Measurements from ENCODE around the gene PLEKHJ1. TPM values are rescaled to one million over a fixed set of nuclear protein-coding genes. Genes with fewer than 3 reads are reported as not detected.
"Not testable (repeated sequence)": the region's sequence is repeated elsewhere in the genome, so short reads cannot be mapped to it uniquely, and the experiment has no call there.

The PLEKHJ1 gene
- total RNA-seq, 4 donors from 2014 or later, result 36.1 to 78.0 (median 62.9) TPM

DNA sequence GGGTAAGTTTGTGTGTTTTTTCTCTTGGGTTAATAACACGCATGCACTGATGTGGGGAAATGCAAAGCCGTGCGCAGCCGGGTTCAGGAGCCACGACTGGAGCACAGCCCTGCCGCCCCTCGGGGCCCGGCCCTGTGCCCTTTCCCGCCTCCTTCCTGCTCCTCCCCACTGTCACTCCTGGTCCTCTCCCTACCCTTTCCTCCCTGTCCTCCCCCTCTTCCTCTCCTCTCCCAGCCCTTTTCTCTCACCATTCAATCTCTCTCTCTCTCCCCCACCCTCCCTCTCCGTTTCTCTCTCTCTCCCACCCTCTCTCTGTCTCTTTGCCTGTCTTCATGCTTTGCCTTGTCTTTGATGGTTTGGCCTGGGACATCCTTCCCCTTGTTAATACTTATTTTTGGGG lies 27.2 kb downstream of the PLEKHJ1 start:
- peak overlapping the region; percentile 13 for H3K27ac ChIP-seq
- no peaks in the 10 kb centered on the region for H3K9me3 ChIP-seq
- no peak overlapping the region for H3K4me3 ChIP-seq
- TF ChIP-seq EP300 (IDR thresholded peaks at IDR 0.05) (no peak), POLR2AphosphoS5 (IDR thresholded peaks at IDR 0.05) (no peak), POLR2A (IDR thresholded peaks at IDR 0.05) (no peak)
- TF ChIP-seq, protein P1, sequence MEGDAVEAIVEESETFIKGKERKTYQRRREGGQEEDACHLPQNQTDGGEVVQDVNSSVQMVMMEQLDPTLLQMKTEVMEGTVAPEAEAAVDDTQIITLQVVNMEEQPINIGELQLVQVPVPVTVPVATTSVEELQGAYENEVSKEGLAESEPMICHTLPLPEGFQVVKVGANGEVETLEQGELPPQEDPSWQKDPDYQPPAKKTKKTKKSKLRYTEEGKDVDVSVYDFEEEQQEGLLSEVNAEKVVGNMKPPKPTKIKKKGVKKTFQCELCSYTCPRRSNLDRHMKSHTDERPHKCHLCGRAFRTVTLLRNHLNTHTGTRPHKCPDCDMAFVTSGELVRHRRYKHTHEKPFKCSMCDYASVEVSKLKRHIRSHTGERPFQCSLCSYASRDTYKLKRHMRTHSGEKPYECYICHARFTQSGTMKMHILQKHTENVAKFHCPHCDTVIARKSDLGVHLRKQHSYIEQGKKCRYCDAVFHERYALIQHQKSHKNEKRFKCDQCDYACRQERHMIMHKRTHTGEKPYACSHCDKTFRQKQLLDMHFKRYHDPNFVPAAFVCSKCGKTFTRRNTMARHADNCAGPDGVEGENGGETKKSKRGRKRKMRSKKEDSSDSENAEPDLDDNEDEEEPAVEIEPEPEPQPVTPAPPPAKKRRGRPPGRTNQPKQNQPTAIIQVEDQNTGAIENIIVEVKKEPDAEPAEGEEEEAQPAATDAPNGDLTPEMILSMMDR (IDR thresholded peaks at IDR 0.05), result no peak
- H3K27me3 ChIP-seq, result no peaks in the 10 kb centered on the region
- WGBS, result 40% methylated on average over 10 of the region's 10 CpGs
- no peak for DNase-seq (ENCODE audit: low spot score in 2 of 2)
- H3K36me3 ChIP-seq, result peaks cover 47% of the 10 kb centered on the region
- peaks cover 55% of the 10 kb centered on the region for H3K4me1 ChIP-seq

DNA sequence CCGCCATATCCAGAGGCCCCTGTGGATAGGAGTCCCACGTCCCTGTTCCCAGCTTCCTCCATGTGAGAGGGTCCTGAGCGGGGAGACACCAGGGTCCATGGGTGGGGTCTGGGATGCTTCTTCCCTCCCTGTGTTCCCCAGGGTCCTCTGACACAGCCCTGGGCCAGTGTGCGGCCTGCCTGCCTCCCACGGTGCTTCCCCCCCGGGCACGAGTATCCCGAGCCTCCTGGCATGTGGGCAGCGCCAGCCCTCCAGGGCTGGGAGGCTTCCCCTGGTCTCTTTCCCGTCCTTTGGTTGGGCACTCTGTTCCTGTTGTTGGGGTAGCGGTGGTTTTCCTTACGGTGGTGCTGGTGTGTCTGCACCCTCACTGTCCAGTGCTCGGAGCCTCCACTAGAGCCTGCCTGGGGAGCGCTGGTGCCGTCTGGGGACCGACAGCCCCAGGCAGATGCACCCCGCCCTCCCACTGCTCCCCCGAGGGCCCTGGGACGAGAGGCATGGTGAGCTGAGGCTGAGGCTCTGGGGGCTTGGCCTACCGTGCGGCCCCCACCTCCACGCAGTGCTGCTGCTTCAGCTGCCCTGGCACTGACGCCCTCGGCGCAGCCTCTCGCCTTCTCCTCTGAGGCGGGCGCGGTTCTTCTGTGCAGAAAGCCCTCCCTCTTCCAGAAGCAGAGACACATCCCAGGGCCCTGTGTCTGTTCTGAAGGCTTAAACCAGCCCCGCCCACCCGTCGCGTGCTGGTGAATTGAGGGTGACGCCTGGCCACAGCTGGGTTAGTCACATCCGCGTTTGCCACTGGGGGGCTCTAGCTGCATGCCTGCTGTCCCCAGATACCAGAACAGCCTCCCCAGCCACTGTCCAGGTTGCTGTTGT lies 27.9 kb downstream of the PLEKHJ1 start:
- TF ChIP-seq POLR2AphosphoS5 (IDR thresholded peaks at IDR 0.05), result peak in 1 of 3 donors; percentile 11
- no peak for TF ChIP-seq EP300 (IDR thresholded peaks at IDR 0.05)
- TF ChIP-seq POLR2A (IDR thresholded peaks at IDR 0.05), result no peak
- TF ChIP-seq, protein P1 (IDR thresholded peaks at IDR 0.05), result peak in 1 of 2 donors; percentile 19
- Histone ChIP-seq H3K36me3 (peaks cover 43% of the 10 kb centered on the region), H3K27ac (peak overlapping the region; percentile 19), H3K9me3 (no peaks in the 10 kb centered on the region), H3K4me3 (no peak overlapping the region), H3K4me1 (peaks cover 55% of the 10 kb centered on the region), H3K27me3 (no peaks in the 10 kb centered on the region)
- WGBS, result 48% methylated on average over 5 of the region's 36 CpGs
- peak; percentile 88 to 90 for DNase-seq (ENCODE audit: low spot score in 2 of 2)

DNA sequence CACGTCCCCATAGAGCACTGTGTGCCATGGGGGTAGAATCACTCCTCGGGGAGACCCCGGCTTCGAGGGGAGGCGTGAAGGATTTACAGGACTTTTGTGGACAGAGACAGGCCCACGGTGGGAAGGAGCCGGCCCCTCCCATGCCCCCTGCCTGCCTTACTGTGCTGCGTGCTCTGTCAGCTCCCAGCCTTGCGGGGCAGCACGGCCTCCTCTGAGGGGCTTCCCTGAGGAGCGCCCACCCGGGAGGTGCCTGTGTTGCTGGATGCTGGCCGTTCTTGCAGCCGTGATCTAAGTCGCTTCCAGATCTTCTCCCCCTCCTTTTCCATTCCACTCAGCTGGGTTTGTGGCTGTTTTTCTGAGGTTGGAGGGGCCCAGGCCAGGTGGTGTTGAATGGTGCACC lies 29.1 kb downstream of the PLEKHJ1 start:
- peaks cover 59% of the 10 kb centered on the region for H3K4me1 ChIP-seq
- no CpG with 5 or more reads among the region's 15 CpGs for WGBS
- H3K27ac ChIP-seq, result no peak overlapping the region
- H3K27me3 ChIP-seq, result no peaks in the 10 kb centered on the region
- TF ChIP-seq POLR2A (IDR thresholded peaks at IDR 0.05) (no peak), POLR2AphosphoS5 (IDR thresholded peaks at IDR 0.05) (no peak)
- H3K36me3 ChIP-seq, result peaks cover 42% of the 10 kb centered on the region
- no peak for DNase-seq (ENCODE audit: low spot score in 2 of 2)
- H3K9me3 ChIP-seq, result no peaks in the 10 kb centered on the region
- no peak overlapping the region for H3K4me3 ChIP-seq

DNA sequence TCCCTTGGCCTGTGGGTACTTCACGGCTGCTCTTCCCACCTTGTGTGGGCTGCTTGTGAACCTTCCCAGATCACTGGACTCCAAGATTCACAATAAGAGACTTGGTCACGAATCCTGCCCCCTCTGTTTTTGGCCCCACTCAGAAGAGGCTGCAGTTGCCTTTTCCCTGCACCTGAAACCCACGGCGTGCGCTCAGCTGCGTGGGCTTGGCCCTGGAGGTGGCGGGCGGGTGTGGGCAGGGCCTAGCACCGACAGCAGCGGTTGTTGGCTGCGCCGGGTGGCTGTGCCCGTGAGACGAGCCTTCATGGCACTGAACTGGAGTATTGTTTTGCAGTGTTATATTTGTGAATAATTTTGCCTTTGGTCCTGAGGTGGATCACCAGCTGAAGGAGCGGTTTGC lies 33.8 kb downstream of the PLEKHJ1 start:
- Histone ChIP-seq H3K4me3 (no peak overlapping the region), H3K27me3 (no peaks in the 10 kb centered on the region), H3K9me3 (no peaks in the 10 kb centered on the region), H3K36me3 (peaks cover 32% of the 10 kb centered on the region), H3K27ac (peak overlapping the region; percentile 57), H3K4me1 (peaks cover 40% of the 10 kb centered on the region)
- 81% methylated on average over 3 of the region's 15 CpGs for WGBS
- TF ChIP-seq POLR2A (IDR thresholded peaks at IDR 0.05) (no peak), EP300 (IDR thresholded peaks at IDR 0.05) (no peak), POLR2AphosphoS5 (IDR thresholded peaks at IDR 0.05) (no peak)
- TF ChIP-seq, protein P1 (IDR thresholded peaks at IDR 0.05), result no peak
- no peak for DNase-seq (ENCODE audit: low spot score in 2 of 2)

DNA sequence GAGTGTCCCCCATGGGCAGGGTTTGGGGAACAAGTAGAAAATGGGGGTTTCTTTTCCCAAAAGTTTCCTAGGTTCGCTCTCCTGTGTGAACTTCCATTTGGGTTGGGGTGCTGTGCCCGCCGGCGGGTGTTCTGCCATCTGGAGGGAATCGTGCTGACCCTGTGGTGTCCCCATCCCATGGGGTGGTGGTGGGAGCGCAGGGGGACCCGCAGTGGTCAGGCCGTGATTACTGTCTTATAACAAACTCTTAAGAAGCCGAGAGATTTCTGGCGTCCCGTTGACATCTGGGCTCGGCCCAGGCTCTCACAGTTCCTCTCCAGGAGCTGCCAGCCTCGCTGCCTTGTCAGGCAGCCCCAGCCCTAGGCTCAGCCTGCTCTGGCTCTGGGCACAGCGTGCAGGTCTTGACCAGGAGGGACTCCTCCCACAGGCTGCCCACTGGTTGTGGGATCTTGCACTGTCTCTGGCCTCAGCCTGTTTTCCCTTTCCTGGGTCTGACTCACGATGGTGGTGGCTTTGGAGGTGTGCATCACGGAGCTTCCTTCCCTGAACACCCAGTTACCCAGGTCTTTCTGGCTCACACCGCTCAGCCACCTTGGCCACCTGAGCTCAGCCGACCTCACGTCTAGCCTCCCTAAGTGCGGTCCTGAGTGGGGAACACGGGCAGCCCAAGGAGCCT lies 34.5 kb downstream of the PLEKHJ1 start:
- WGBS, result 90% methylated on average over 8 of the region's 21 CpGs
- TF ChIP-seq, protein P1 (IDR thresholded peaks at IDR 0.05), result no peak
- no peak for TF ChIP-seq POLR2A (IDR thresholded peaks at IDR 0.05)
- no peak for TF ChIP-seq EP300 (IDR thresholded peaks at IDR 0.05)
- TF ChIP-seq POLR2AphosphoS5 (IDR thresholded peaks at IDR 0.05), result no peak
- Histone ChIP-seq H3K27ac (peak overlapping the region; percentile 57), H3K36me3 (peaks cover 31% of the 10 kb centered on the region), H3K27me3 (no peaks in the 10 kb centered on the region), H3K4me3 (no peak overlapping the region), H3K4me1 (peaks cover 36% of the 10 kb centered on the region), H3K9me3 (no peaks in the 10 kb centered on the region)
- DNase-seq (ENCODE audit: low spot score in 2 of 2), result no peak

DNA sequence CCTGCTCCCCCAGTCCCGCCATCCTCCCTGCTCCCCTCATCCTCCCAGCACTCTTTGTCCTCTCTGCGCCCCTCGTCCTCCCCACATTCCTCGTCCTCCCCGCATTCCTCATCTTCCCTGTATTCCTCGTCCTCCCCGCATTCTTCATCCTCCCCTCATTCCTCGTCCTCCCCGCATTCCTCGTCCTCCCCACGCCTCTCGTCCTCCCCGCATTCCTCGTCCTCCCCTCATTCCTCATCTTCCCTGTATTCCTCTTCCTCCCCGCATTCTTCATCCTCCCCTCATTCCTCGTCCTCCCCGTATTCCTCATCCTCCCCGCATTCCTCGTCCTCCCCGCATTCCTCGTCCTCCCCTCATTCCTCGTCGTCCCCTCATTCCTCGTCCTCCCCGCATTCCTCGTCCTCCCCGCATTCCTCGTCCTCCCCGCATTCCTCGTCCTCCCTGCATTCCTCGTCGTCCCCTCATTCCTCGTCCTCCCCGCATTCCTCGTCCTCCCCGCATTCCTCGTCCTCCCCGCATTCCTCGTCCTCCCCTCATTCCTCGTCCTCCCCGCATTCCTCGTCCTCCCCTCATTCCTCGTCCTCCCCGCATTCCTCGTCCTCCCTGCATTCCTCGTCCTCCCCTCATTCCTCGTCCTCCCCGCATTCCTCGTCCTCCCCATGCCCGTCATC lies 35.4 kb downstream of the PLEKHJ1 start:
- H3K27ac ChIP-seq; H3K9me3 ChIP-seq; H3K4me3 ChIP-seq; DNase-seq (ENCODE audit: low spot score in 2 of 2); H3K27me3 ChIP-seq: not testable (repeated sequence)
- Histone ChIP-seq H3K4me1 (peaks cover 36% of the 10 kb centered on the region), H3K36me3 (peaks cover 38% of the 10 kb centered on the region)
- 92% methylated on average over 50 of the region's 50 CpGs for WGBS

Data from suprapubic skin (tissue), 4 donors.